HFFc6 (cell line): Measurements from ENCODE around the gene VGLL3. TPM values are rescaled to one million over a fixed set of nuclear protein-coding genes. Genes with fewer than 3 reads are reported as not detected.

Experiments
- DNase-seq: peaks from one replicate; pipeline ENCODE4 v3.0.0-alpha.2; 2018
- H3K27ac Mint-ChIP-seq: 2 replicates; pipeline ENCODE4 v1.8.0; 2020; ENCODE audit warnings: mild to moderate bottlenecking, mixed read lengths
- H3K27me3 Mint-ChIP-seq: 2 replicates; pipeline ENCODE4 v1.8.0; 2021; ENCODE audit warnings: mild to moderate bottlenecking, moderate library complexity, mixed read lengths; ENCODE audit not compliant: insufficient read depth
- H3K36me3 Mint-ChIP-seq: 2 replicates; pipeline ENCODE4 v1.8.0; 2021; ENCODE audit warnings: low read depth, mixed read lengths
- H3K4me1 Mint-ChIP-seq: 2 replicates; pipeline ENCODE4 v1.8.0; 2020; ENCODE audit warnings: low read depth, mixed read lengths
- H3K4me3 Mint-ChIP-seq: 2 replicates; pipeline ENCODE4 v1.8.0; 2020; ENCODE audit warnings: mild to moderate bottlenecking, moderate library complexity, mixed read lengths
- H3K9me3 Mint-ChIP-seq: 2 replicates; pipeline ENCODE4 v1.8.0; 2020; ENCODE audit warnings: mild to moderate bottlenecking, mixed read lengths
- CTCF ChIP-seq: fragments of 200-600 bp; sonication (generic); IDR thresholded peaks from 2 replicates; pipeline ENCODE4 v1.5.0; 2021; ENCODE audit warnings: antibody characterized with exemption, mild to moderate bottlenecking
- total RNA-seq, 6 experiments: library from RNA; stranded (reverse); fragmentation: NEBNext Ultra II Directional; extraction: Animal tissue kit (Norgen Biotek cat#: 25700); gene quantifications; 2 replicates in 1 of 6; 3 replicates in 5 of 6; pipeline ENCODE4 v1.2.3, GENCODE V29; 2021

Gene VGLL3
- total RNA-seq, 6 experiments from 2014 or later = 117 to 193 (median 151) TPM

GRCh38 chr3:86963611-86964010 lies 27.3 kb downstream of the VGLL3 start:
- no peak for DNase-seq
- Mint-ChIP-seq H3K4me3 (no peak overlapping the region), H3K4me1 (peaks cover 83% of the 10 kb centered on the region), H3K27me3 (no peaks in the 10 kb centered on the region), H3K9me3 (no peaks in the 10 kb centered on the region), H3K27ac (peak overlapping the region; percentile 16; the same call in 1 of the 2 replicates), H3K36me3 (peaks cover 42% of the 10 kb centered on the region)
- no peak for TF ChIP-seq CTCF

- H3K9me3 Mint-ChIP-seq = no peaks in the 10 kb centered on the region
- peaks cover 84% of the 10 kb centered on the region for H3K4me1 Mint-ChIP-seq
These were observed 29.7 kb downstream of the VGLL3 start for GRCh38 chr3:86961297-86961696.

GRCh38 chr3:86960550-86960949 lies 30.4 kb downstream of the VGLL3 start:
- DNase-seq = peak; percentile 31
- Mint-ChIP-seq H3K27me3 (no peaks in the 10 kb centered on the region), H3K4me3 (0 out of 2 replicates have a peak overlapping the region, but pooled peaks have one; percentile 4), H3K9me3 (no peaks in the 10 kb centered on the region), H3K36me3 (peaks cover 41% of the 10 kb centered on the region), H3K27ac (peak overlapping the region; percentile 59), H3K4me1 (peaks cover 85% of the 10 kb centered on the region)
- no peak for TF ChIP-seq CTCF

More at GRCh38 chr3:86961297-86961696, 29.7 kb downstream of the VGLL3 start:
- peak overlapping the region; percentile 79 for H3K27ac Mint-ChIP-seq
- no peak for DNase-seq
- peak overlapping the region; percentile 45 for H3K4me3 Mint-ChIP-seq
- no peak for TF ChIP-seq CTCF
- H3K27me3 Mint-ChIP-seq = no peaks in the 10 kb centered on the region
- H3K36me3 Mint-ChIP-seq = peaks cover 48% of the 10 kb centered on the region

GRCh38 chr3:86958534-86958933 lies 32.4 kb downstream of the VGLL3 start:
- Mint-ChIP-seq H3K36me3 (peaks cover 34% of the 10 kb centered on the region), H3K9me3 (no peaks in the 10 kb centered on the region), H3K4me1 (peaks cover 95% of the 10 kb centered on the region), H3K27me3 (no peaks in the 10 kb centered on the region), H3K4me3 (peak overlapping the region; percentile 68), H3K27ac (peak overlapping the region; percentile 60)
- peak; percentile 83 for DNase-seq
- no peak for TF ChIP-seq CTCF

GRCh38 chr3:86954747-86955146 lies 36.2 kb downstream of the VGLL3 start:
- TF ChIP-seq CTCF = no peak
- Mint-ChIP-seq H3K4me3 (peak overlapping the region; percentile 43), H3K36me3 (peaks cover 35% of the 10 kb centered on the region), H3K9me3 (no peaks in the 10 kb centered on the region), H3K27ac (peak overlapping the region; percentile 67), H3K27me3 (no peaks in the 10 kb centered on the region), H3K4me1 (peaks cover 94% of the 10 kb centered on the region)
- no peak for DNase-seq

GRCh38 chr3:86954226-86954625 lies 36.7 kb downstream of the VGLL3 start:
- Mint-ChIP-seq H3K27ac (peak overlapping the region; percentile 67), H3K27me3 (no peaks in the 10 kb centered on the region), H3K36me3 (peaks cover 40% of the 10 kb centered on the region), H3K4me3 (peak overlapping the region; percentile 43), H3K4me1 (peaks cover 94% of the 10 kb centered on the region), H3K9me3 (no peaks in the 10 kb centered on the region)
- peak; percentile 56 for DNase-seq
- no peak for TF ChIP-seq CTCF
